HepG2 (cell line): ENCODE measurements around the gene ATP6V1G2. TPM values are rescaled to one million over a fixed set of nuclear protein-coding genes. Genes with fewer than 3 reads are reported as not detected.

Experiments
- CC2D1A ChIP-seq: sonication (generic); formaldehyde crosslinking; IDR thresholded peaks from 2 replicates; pipeline ENCODE4 v1.8.1; 2023; ENCODE audit warnings: mild to moderate bottlenecking, missing genetic modification reagents
- CCDC6 ChIP-seq: sonication (generic); formaldehyde crosslinking; IDR thresholded peaks from 2 replicates; pipeline ENCODE4 v1.8.1; 2022; ENCODE audit warnings: mild to moderate bottlenecking, missing genetic modification reagents, moderate library complexity
- GATAD1 ChIP-seq: IDR thresholded peaks from 2 replicates; pipeline ENCODE4 v1.6.1; 2016; ENCODE audit warnings: missing genetic modification reagents, missing compliant biosample characterization
- PAF1 ChIP-seq: IDR thresholded peaks from 2 replicates; pipeline ENCODE4 v1.6.1; 2016; ENCODE audit warnings: missing genetic modification reagents, missing compliant biosample characterization
- PAXIP1 ChIP-seq: sonication (generic); formaldehyde crosslinking; conservative IDR thresholded peaks from 2 replicates; pipeline ENCODE4 v1.4.0; 2020; ENCODE audit warnings: mild to moderate bottlenecking, missing genetic modification reagents, moderate library complexity
- RAD21 ChIP-seq: fragments of 450-650 bp; formaldehyde crosslinking; IDR thresholded peaks from 2 replicates; pipeline ENCODE4 v1.5.0; 2020; ENCODE audit warnings: mild to moderate bottlenecking
- REL ChIP-seq: sonication (generic); formaldehyde crosslinking; conservative IDR thresholded peaks from 2 replicates; pipeline ENCODE4 v1.8.0; 2022; ENCODE audit warnings: mild to moderate bottlenecking, missing genetic modification reagents, moderate library complexity
- RORA ChIP-seq: sonication (generic); formaldehyde crosslinking; IDR thresholded peaks from 2 replicates; pipeline ENCODE4 v1.5.0; 2020; ENCODE audit warnings: mild to moderate bottlenecking, missing genetic modification reagents, moderate library complexity
- ZFX ChIP-seq: sonication (generic); formaldehyde crosslinking; IDR thresholded peaks from 2 replicates; pipeline ENCODE4 v1.4.0; 2020; ENCODE audit warnings: mild to moderate bottlenecking, low read depth, missing genetic modification reagents, moderate library complexity
- ZHX2 ChIP-seq, 2 experiments: sonication (generic) in 1 of 2; formaldehyde crosslinking in 1 of 2; IDR thresholded peaks; 2 replicates each; pipeline versions ENCODE4 v1.6.1 to v1.9.0; 2014 to 2022; ENCODE audit warnings: antibody characterized with exemption in 1 of 2, borderline replicate concordance in 1 of 2, inconsistent platforms in 1 of 2, low read depth in 1 of 2, missing genetic modification reagents in 1 of 2
- ZNF512B ChIP-seq: sonication (generic); formaldehyde crosslinking; IDR thresholded peaks from 2 replicates; pipeline ENCODE4 v1.5.1; 2020; ENCODE audit warnings: missing genetic modification reagents, mild to moderate bottlenecking, borderline replicate concordance
- ZNF589 ChIP-seq: sonication (generic); formaldehyde crosslinking; conservative IDR thresholded peaks from 2 replicates; pipeline ENCODE4 v1.8.0; 2022; ENCODE audit warnings: mild to moderate bottlenecking, moderate library complexity, missing genetic modification reagents
- ZNF782 ChIP-seq: sonication (generic); formaldehyde crosslinking; IDR thresholded peaks from 2 replicates; pipeline ENCODE4 v1.4.0; 2020; ENCODE audit warnings: missing genetic modification reagents, mild to moderate bottlenecking, borderline replicate concordance
- polyA plus RNA-seq, 8 experiments: library from polyadenylated mRNA; depleted of rRNA in 3 of 8; stranded (reverse) in 7 of 8; unstranded in 1 of 8; fragments of >200 nt; fragmentation: Illumina TruSeq in 4 of 8; extraction: Trizol in 4 of 8; gene quantifications; 2 replicates each; pipeline versions ENCODE4 v1.2.1 to v1.2.3, GENCODE V29; 2011 to 2016; ENCODE audit warnings: low read depth in 4 of 8, missing spikeins in 1 of 8, mixed read lengths in 1 of 8; ENCODE audit not compliant: insufficient read depth in 1 of 8
- total RNA-seq, 5 experiments: library from RNA; depleted of rRNA; stranded (reverse); fragments of >200 nt; fragmentation: Illumina TruSeq; extraction: Trizol; gene quantifications; 2 replicates each; pipeline ENCODE4 v1.2.3, GENCODE V29; 2016; ENCODE audit warnings: low read depth in 1 of 5

ATP6V1G2 gene
- total and polyA plus RNA-seq, 2 of the 13 experiments (the other 11 are each of a cell fraction or from before 2014, with no cell fraction given), result 0.27 to 0.83 TPM

- TF ChIP-seq RORA (CRISPR knock-in tag), result no peak
- peak; percentile 12; the same call in 1 of the 2 replicates for TF ChIP-seq RAD21
- peak; percentile 93 for TF ChIP-seq ZHX2 (IDR thresholded peaks at IDR 0.05; ENCODE audit: low read depth)
- TF ChIP-seq ZHX2 (CRISPR knock-in tag; IDR thresholded peaks at IDR 0.05; ENCODE audit: borderline replicate concordance), result no peak
- no peak for TF ChIP-seq ZNF512B (CRISPR knock-in tag)
- TF ChIP-seq ZNF782 (CRISPR knock-in tag), result 0 out of 2 replicates have a peak, but pooled peaks have one; percentile 2
- peak; percentile 38; the same call in 1 of the 2 replicates for TF ChIP-seq PAXIP1 (CRISPR knock-in tag)
- TF ChIP-seq ZNF589, result 0 out of 2 replicates have a peak, but pooled peaks have one; percentile 74
- 0 out of 2 replicates have a peak, but pooled peaks have one; percentile 83 for TF ChIP-seq CC2D1A (CRISPR knock-in tag)
- peak; percentile 99 for TF ChIP-seq ZFX (CRISPR knock-in tag)
- TF ChIP-seq GATAD1 (CRISPR knock-in tag), result peak; percentile 94
- no peak for TF ChIP-seq PAF1
- TF ChIP-seq CCDC6 (CRISPR knock-in tag), result no peak; the same call in 1 of the 2 replicates
- TF ChIP-seq REL (CRISPR knock-in tag), result peak; percentile 61; the same call in 1 of the 2 replicates
Observed at GRCh38 chr6:31546958-31547726, 734 bp upstream of the ATP6V1G2 start, which contains the start of gene NFKBIL1 (continued).
